Measurements from ENCODE around the gene PEX11A. TPM values are rescaled to one million over a fixed set of nuclear protein-coding genes. Genes with fewer than 3 reads are reported as not detected.

Gene PEX11A
- total RNA-seq, 2 donors from 2014 or later = 4.0 to 7.3 TPM

DNA sequence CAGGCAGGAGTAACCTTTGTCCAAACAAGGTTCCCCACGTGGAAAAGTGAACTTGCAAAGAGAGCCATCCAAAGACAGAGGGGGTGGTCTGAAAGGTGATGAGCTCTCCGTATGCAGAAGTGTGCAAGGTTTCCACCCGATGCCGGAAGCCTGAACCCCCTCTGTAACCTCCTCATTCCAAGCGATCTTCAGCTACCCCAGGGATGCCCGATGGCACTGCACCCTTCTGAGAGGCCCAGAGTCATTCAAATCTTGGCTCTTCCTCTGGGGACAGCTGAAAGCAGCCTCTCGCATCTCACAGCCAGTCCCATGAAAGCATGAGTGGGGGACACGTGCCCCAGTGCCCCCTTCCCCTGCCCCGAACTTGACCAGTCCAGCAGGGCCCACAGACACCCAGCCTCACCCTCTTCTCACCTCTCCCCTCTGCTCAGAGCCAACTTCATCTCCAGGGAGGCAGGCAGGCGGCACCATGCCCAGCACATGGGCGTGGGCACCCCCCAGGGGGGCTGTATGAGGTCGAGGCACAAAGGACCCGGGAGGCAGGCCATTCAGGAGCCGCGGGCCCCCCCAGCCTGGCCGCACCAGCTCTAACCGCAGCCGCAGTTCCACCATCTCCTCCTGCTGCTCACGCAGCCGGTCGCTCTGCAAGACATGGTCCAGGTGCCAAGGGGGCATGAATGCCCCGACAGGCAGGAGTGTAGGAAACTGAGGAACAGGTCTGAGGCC, 44.0 kb downstream of the PEX11A start:
- no peak overlapping the region for H3K27ac Mint-ChIP-seq
- ATAC-seq (replicated peaks in 1 of 2) (peak in 1 of 2 donors; percentile 20), DNase-seq (no peak)
- no peaks in the 10 kb centered on the region for H3K9me3 Mint-ChIP-seq
- H3K27me3 Mint-ChIP-seq (ENCODE audit: low read depth) = no peaks in the 10 kb centered on the region
- no peaks in the 10 kb centered on the region for H3K36me3 Mint-ChIP-seq (ENCODE audit: insufficient read depth in 2 of 2)
- H3K4me1 Mint-ChIP-seq (ENCODE audit: low read depth) = peaks cover 5% of the 10 kb centered on the region
- H3K4me3 Mint-ChIP-seq = no peak overlapping the region

DNA sequence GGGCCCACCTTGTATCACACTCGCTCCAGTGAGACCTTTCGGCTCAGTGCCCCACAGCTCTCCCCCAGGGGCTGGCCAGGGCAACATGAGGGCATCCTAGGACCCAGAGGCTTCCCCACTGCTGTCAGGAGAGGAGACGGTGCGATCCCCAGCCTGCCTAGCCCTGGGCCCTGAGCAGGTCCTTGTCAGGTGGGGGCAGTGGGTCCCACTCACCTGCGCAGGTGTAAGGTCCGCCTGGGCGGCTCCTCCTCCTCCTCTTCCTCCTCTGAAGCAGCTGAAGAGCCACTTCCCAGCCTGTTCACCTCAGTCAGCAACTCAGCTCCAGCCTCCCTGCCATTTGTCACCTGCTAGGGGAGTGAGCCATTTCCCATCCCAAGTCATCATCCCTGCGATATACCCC, 44.9 kb downstream of the PEX11A start:
- DNase-seq = no peak
- Mint-ChIP-seq H3K27me3 (ENCODE audit: low read depth) (no peaks in the 10 kb centered on the region), H3K27ac (no peak overlapping the region), H3K4me3 (no peak overlapping the region), H3K36me3 (ENCODE audit: insufficient read depth in 2 of 2) (no peaks in the 10 kb centered on the region), H3K9me3 (no peaks in the 10 kb centered on the region), H3K4me1 (ENCODE audit: low read depth) (peaks cover 5% of the 10 kb centered on the region)
- ATAC-seq (replicated peaks in 1 of 2) = no peak

DNA sequence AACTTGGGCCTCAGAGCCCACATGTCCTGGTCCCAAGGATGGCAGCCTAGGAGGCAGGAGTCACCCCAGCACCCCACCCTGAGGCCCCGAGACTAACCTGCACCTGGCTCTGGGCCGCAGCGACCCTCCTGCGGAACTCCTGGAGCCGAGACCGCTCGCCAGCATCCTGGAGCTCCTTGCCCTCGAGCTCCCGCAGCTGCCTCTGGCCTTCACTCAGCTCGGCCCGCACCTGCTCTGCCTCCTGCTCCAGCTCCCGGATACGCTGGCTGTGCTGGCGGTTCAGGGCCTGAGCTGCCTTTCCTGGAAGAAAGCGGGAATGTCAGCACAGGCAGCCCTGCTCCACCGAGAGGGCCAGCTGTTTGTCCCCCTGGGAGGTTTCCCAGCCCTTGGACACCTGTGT, 48.4 kb downstream of the PEX11A start:
- H3K4me3 Mint-ChIP-seq = no peak overlapping the region
- H3K36me3 Mint-ChIP-seq (ENCODE audit: insufficient read depth in 2 of 2) = no peaks in the 10 kb centered on the region
- DNase-seq (no peak), ATAC-seq (replicated peaks in 1 of 2) (no peak)
- peaks cover 1% of the 10 kb centered on the region for H3K4me1 Mint-ChIP-seq (ENCODE audit: low read depth)
- H3K9me3 Mint-ChIP-seq = no peaks in the 10 kb centered on the region
- H3K27me3 Mint-ChIP-seq (ENCODE audit: low read depth) = no peaks in the 10 kb centered on the region
- H3K27ac Mint-ChIP-seq = no peak overlapping the region

DNA sequence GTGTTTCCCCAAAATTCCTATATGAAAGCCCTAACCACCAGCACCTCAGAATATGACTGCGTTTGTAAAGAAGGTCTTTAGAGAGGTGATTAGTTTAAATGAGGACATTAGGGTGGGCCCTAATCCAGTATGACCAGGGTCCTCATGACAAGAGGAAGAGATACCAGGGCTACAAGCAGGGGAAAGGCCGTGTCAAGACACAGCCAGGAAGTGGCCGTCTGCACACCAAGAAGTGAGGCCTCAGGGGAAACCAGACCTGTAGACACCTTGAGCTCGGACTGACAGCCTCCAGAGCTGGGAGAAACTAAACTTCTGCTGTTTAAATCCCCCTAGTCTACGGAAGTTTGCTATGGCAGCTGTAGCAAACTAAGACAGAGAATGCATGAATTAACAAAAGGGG, 49.5 kb downstream of the PEX11A start:
- Mint-ChIP-seq H3K9me3 (no peaks in the 10 kb centered on the region), H3K4me3 (no peak overlapping the region), H3K27ac (no peak overlapping the region), H3K27me3 (ENCODE audit: low read depth) (no peaks in the 10 kb centered on the region), H3K36me3 (ENCODE audit: insufficient read depth in 2 of 2) (no peaks in the 10 kb centered on the region), H3K4me1 (ENCODE audit: low read depth) (no peaks in the 10 kb centered on the region)
- no peak for DNase-seq
- ATAC-seq (replicated peaks in 1 of 2) = no peak

DNA sequence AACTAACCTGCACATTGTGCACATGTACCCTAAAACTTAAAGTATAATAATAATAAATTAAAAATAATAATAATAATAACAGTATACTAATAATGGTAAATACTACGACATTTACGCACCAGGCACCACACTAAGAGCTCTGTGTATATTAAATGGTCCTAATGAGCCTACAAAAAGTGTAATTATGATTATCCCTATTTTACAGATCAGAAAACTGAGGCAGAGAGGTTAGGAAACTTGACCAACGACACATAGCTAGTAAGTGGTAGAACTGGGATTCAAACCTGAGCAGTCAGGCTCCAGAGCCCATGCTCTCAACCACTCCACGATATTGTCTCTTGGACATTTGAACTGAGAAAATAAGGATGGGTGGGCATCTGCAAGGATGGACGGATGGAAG, 50.3 kb downstream of the PEX11A start:
- ATAC-seq (replicated peaks in 1 of 2) = no peak
- peaks cover 0 to 2% of the 10 kb centered on the region in 2 donors for H3K9me3 Mint-ChIP-seq
- no peak for DNase-seq
- no peaks in the 10 kb centered on the region for H3K4me1 Mint-ChIP-seq (ENCODE audit: low read depth)
- peaks cover 0 to 1% of the 10 kb centered on the region in 2 donors for H3K36me3 Mint-ChIP-seq (ENCODE audit: insufficient read depth in 2 of 2)
- H3K4me3 Mint-ChIP-seq = no peak overlapping the region
- no peaks in the 10 kb centered on the region for H3K27me3 Mint-ChIP-seq (ENCODE audit: low read depth)
- no peak overlapping the region for H3K27ac Mint-ChIP-seq

DNA sequence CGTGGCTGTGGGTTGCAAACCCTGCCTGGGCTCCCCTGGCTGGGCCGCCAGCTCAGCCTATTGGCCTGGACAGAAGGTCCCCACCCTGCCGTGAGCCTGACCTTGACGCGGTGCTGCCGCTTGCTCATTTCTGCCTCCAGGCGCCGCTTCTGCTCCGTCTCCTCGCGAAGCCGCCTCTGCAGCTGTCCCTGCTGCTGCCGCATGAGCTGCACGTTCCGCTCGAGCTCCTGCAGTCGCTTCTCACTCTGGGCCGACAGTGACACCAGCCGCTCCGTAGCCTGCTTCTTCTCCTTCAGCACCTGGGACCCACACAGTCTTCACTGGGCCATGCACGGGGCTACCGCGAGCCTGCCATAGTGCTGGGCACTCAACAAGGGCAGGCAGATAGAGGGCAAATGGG, 57.0 kb downstream of the PEX11A start:
- no peak for ATAC-seq (replicated peaks in 1 of 2)

DNA sequence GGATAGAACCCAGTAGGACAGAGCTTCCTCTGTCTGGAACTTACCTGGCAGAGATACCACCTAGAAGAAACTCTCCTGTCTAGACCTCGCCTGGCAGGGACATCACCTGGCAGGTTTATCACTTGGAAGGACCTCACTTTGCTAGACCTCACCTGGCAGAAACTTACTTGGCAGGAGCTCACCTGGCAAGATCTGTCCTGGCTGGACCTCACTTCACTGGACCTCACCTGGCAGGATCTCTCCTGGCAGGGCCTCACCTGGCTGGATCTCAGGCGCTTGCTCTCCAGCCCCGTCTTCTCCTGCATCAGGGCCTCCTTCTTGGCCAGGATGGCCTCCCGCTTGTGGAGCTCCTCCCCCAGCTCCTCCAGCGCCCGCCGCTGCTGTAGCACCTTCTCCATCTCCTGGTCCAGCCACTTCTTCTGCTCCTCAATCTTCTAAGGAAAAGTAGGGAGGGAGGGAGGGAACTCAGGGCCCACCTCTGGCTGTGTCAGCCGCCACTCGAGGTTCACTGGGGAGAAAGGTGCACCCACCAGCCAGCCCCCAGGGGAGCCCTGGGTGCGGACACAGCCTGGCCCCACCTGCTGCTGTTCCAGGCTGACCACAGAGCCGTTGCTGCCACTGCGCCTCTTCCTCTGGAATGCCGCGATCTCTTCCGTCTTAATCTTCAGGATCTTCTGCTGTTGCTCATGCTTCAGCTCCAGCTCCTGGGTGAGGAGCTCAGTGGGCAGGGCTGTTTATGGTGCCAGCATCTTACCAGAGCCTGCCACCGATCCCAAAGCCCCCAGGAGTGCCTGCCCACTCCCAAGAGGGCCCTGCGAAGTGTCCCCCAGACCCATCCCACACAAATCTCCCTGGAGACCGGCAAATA, 57.8 kb downstream of the PEX11A start:
- ATAC-seq (replicated peaks in 1 of 2) = no peak
- no peak for DNase-seq
- Mint-ChIP-seq H3K36me3 (ENCODE audit: insufficient read depth in 2 of 2) (peaks cover 5 to 11% of the 10 kb centered on the region in 2 donors), H3K9me3 (peaks cover 0 to 2% of the 10 kb centered on the region in 2 donors), H3K4me3 (no peak overlapping the region), H3K27ac (no peak overlapping the region), H3K27me3 (ENCODE audit: low read depth) (no peaks in the 10 kb centered on the region), H3K4me1 (ENCODE audit: low read depth) (no peaks in the 10 kb centered on the region)

More for the DNA sequence above, 57.0 kb downstream of the PEX11A start:
- no peak for DNase-seq
- no peak overlapping the region for H3K27ac Mint-ChIP-seq
- H3K27me3 Mint-ChIP-seq (ENCODE audit: low read depth) = no peaks in the 10 kb centered on the region
- H3K9me3 Mint-ChIP-seq = peaks cover 0 to 2% of the 10 kb centered on the region in 2 donors
- no peaks in the 10 kb centered on the region for H3K4me1 Mint-ChIP-seq (ENCODE audit: low read depth)
- no peak overlapping the region for H3K4me3 Mint-ChIP-seq
- H3K36me3 Mint-ChIP-seq (ENCODE audit: insufficient read depth in 2 of 2) = peaks cover 5 to 9% of the 10 kb centered on the region in 2 donors

DNA sequence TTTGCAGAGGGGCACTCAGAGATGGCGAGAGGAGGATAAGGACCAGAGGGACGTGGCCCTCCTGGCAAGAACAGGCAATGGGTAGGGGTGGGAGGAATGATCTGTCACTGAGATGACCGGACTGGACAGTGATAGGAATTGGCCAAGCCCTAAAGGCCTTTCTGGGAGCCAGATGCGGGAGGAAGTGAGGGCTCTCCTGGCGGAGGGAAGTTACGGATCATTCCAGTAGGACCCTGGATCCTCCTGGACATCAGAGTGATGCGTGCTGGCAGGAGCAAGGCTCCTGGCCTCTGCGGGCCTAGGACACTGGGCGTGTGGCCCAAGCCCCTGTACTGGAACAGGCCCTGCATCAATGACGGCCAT, 58.7 kb downstream of the PEX11A start:
- Mint-ChIP-seq H3K36me3 (ENCODE audit: insufficient read depth in 2 of 2) (peaks cover 5 to 16% of the 10 kb centered on the region in 2 donors), H3K27ac (no peak overlapping the region), H3K27me3 (ENCODE audit: low read depth) (no peaks in the 10 kb centered on the region), H3K4me3 (no peak overlapping the region), H3K9me3 (peaks cover 0 to 2% of the 10 kb centered on the region in 2 donors), H3K4me1 (ENCODE audit: low read depth) (no peaks in the 10 kb centered on the region)
- no peak for DNase-seq
- ATAC-seq (replicated peaks in 1 of 2) = peak in 1 of 2 donors; percentile 20

Other genes starting within 250 kb of the PEX11A start
- not detected for gene RHCG, start 194.2 kb downstream of the PEX11A start, total RNA-seq
- gene TICRR, start 115.3 kb downstream of the PEX11A start, total RNA-seq = 10 to 100 TPM; 18.5 to 23.4 TPM
- 1 to 10 TPM; 1.4 to 1.8 TPM for gene KIF7, start 35.3 kb downstream of the PEX11A start, total RNA-seq
- 1 to 10 TPM in 1 of 2 donors, under 1 TPM in 1; 0.88 to 1.3 TPM for gene PLIN1, start 11.4 kb downstream of the PEX11A start, total RNA-seq
- under 1 TPM in 1 of 2 donors, not detected in 1; 0.19 TPM for gene WDR93, start 57 bp upstream of the PEX11A start, total RNA-seq
- gene MESP1, start 60.5 kb upstream of the PEX11A start, total RNA-seq = 1 to 10 TPM; 2.4 to 4.5 TPM
- gene MESP2, start 85.6 kb upstream of the PEX11A start, total RNA-seq = not detected
- under 1 TPM; 0.28 to 0.43 TPM for gene ANPEP, start 124.1 kb upstream of the PEX11A start, total RNA-seq
- 10 to 100 TPM; 28.5 to 40.2 TPM for gene AP3S2, start 203.2 kb upstream of the PEX11A start, total RNA-seq
- gene ARPIN, start 222.2 kb upstream of the PEX11A start, total RNA-seq = not detected